Loucy (cell line): ENCODE data around the gene IL17A.
"Not testable (repeated sequence)": the region's sequence is repeated elsewhere in the genome, so short reads cannot be mapped to it uniquely, and the experiment has no call there.

ENCODE experiments used
- H2AFZ ChIP-seq: fragments of 200-600 bp; sonication (generic); 2 replicates; pipeline ENCODE4 v1.6.0; 2016; ENCODE audit warnings: antibody characterized with exemption, mild to moderate bottlenecking, low read length, moderate library complexity
- H3F3A ChIP-seq: fragments of 200-600 bp; 2 replicates; pipeline ENCODE4 v1.6.0; 2016; ENCODE audit warnings: antibody characterized with exemption, low read depth, mild to moderate bottlenecking
- H3K27me3 ChIP-seq: fragments of 200-600 bp; sonication (generic); 2 replicates; pipeline ENCODE4 v1.6.1; 2014; ENCODE audit warnings: low read length, mild to moderate bottlenecking; ENCODE audit not compliant: insufficient read depth, poor library complexity, severe bottlenecking
- H3K36me3 ChIP-seq: fragments of 200-600 bp; sonication (generic); 2 replicates; pipeline ENCODE4 v1.6.1; 2016; ENCODE audit warnings: low read length; ENCODE audit not compliant: insufficient read depth
- H3K4me1 ChIP-seq: fragments of 200-600 bp; sonication (generic); 2 replicates; pipeline ENCODE4 v1.5.1; 2014; ENCODE audit warnings: low read length, mild to moderate bottlenecking; ENCODE audit not compliant: insufficient read depth, poor library complexity, severe bottlenecking
- H3K4me2 ChIP-seq: fragments of 200-600 bp; sonication (generic); 2 replicates; pipeline ENCODE4 v1.6.0; 2014; ENCODE audit warnings: antibody characterized with exemption, low read length, low read depth, mild to moderate bottlenecking; ENCODE audit not compliant: poor library complexity, severe bottlenecking
- H3K4me3 ChIP-seq: fragments of 200-600 bp; sonication (generic); 2 replicates; pipeline ENCODE4 v1.5.1; 2014; ENCODE audit warnings: low read length, mild to moderate bottlenecking, mixed read lengths; ENCODE audit not compliant: poor library complexity, severe bottlenecking
- H3K79me2 ChIP-seq: fragments of 200-600 bp; sonication (generic); 2 replicates; pipeline ENCODE4 v1.6.1; 2014; ENCODE audit warnings: low read length; ENCODE audit not compliant: insufficient read depth
- H3K9ac ChIP-seq: fragments of 200-600 bp; sonication (generic); 2 replicates; pipeline ENCODE4 v1.6.0; 2014; ENCODE audit warnings: mild to moderate bottlenecking, low read depth, low read length, moderate library complexity; ENCODE audit not compliant: poor library complexity, severe bottlenecking
- H3K9me2 ChIP-seq: fragments of 200-600 bp; sonication (generic); replicated peaks from 2 replicates; pipeline ENCODE4 v1.6.1; 2016; ENCODE audit warnings: low read depth, low read length, mixed read lengths
- H3K9me3 ChIP-seq: fragments of 200-600 bp; sonication (generic); 2 replicates; pipeline ENCODE4 v1.6.1; 2014; ENCODE audit warnings: mild to moderate bottlenecking, antibody characterized with exemption, low read length, low read depth; ENCODE audit not compliant: insufficient read depth
- H4K20me1 ChIP-seq: fragments of 200-600 bp; sonication (generic); 2 replicates; pipeline ENCODE4 v1.6.0; 2014; ENCODE audit warnings: antibody characterized with exemption, low read length, mild to moderate bottlenecking; ENCODE audit not compliant: insufficient read depth, poor library complexity, severe bottlenecking
- CTCF ChIP-seq: fragments of 200-600 bp; sonication (generic); conservative IDR thresholded peaks from 2 replicates; pipeline ENCODE4 v1.5.1; 2014; ENCODE audit warnings: mild to moderate bottlenecking, antibody characterized with exemption, low read length
- EZH2phosphoT487 ChIP-seq: fragments of 200-600 bp; IDR thresholded peaks from 2 replicates; pipeline ENCODE4 v1.6.1; 2018; ENCODE audit warnings: antibody characterized with exemption, mild to moderate bottlenecking, moderate library complexity, borderline replicate concordance

The IL17A gene

GRCh38 chr6:52191824-52192223, 5.6 kb downstream of the IL17A start:
- no peak for TF ChIP-seq EZH2phosphoT487
- no peak for TF ChIP-seq CTCF

GRCh38 chr6:52195886-52196285, 9.7 kb downstream of the IL17A start:
- H3K4me1 ChIP-seq = no peaks in the 10 kb centered on the region
- no peaks in the 10 kb centered on the region for H3K36me3 ChIP-seq
- TF ChIP-seq EZH2phosphoT487 (no peak), CTCF (no peak)
- H4K20me1 ChIP-seq = no peaks in the 10 kb centered on the region
- H3K4me2 ChIP-seq = no peak overlapping the region
- H3K9ac ChIP-seq = no peak overlapping the region
- H3K27me3 ChIP-seq = no peaks in the 10 kb centered on the region
- H3K9me3 ChIP-seq = peaks cover 10% of the 10 kb centered on the region; the same call in 1 of the 2 replicates
- no peaks in the 10 kb centered on the region for H3K9me2 ChIP-seq
- H2AFZ ChIP-seq = no peak overlapping the region
- no peak overlapping the region for H3K4me3 ChIP-seq
- H3F3A ChIP-seq = no peaks in the 10 kb centered on the region
- no peaks in the 10 kb centered on the region for H3K79me2 ChIP-seq

More at GRCh38 chr6:52191824-52192223, 5.6 kb downstream of the IL17A start:
- no peaks in the 10 kb centered on the region for H4K20me1 ChIP-seq
- H3K27me3 ChIP-seq = no peaks in the 10 kb centered on the region
- H3K4me1 ChIP-seq = no peaks in the 10 kb centered on the region
- H3K4me2 ChIP-seq = no peak overlapping the region
- no peaks in the 10 kb centered on the region for H3K79me2 ChIP-seq
- no peaks in the 10 kb centered on the region for H3K36me3 ChIP-seq
- H2AFZ ChIP-seq = no peak overlapping the region
- H3K9me2 ChIP-seq = no peaks in the 10 kb centered on the region
- no peak overlapping the region for H3K9ac ChIP-seq
- no peaks in the 10 kb centered on the region for H3F3A ChIP-seq
- H3K4me3 ChIP-seq = no peak overlapping the region
- H3K9me3 ChIP-seq = no peaks in the 10 kb centered on the region

GRCh38 chr6:52200088-52200487, 13.9 kb downstream of the IL17A start:
- H3K4me1 ChIP-seq, H3F3A ChIP-seq, H3K36me3 ChIP-seq, H3K9ac ChIP-seq, H3K4me2 ChIP-seq, H3K9me2 ChIP-seq, H3K4me3 ChIP-seq, H2AFZ ChIP-seq, H3K27me3 ChIP-seq, H3K79me2 ChIP-seq, H4K20me1 ChIP-seq: not testable (repeated sequence)
- peaks cover 15% of the 10 kb centered on the region; the same call in 1 of the 2 replicates for H3K9me3 ChIP-seq

GRCh38 chr6:52201046-52201445, 14.9 kb downstream of the IL17A start:
- Histone ChIP-seq H4K20me1 (no peaks in the 10 kb centered on the region), H3K27me3 (peaks cover 7% of the 10 kb centered on the region), H3K9me2 (no peaks in the 10 kb centered on the region), H3K9me3 (peaks cover 15% of the 10 kb centered on the region; the same call in 1 of the 2 replicates), H3F3A (no peaks in the 10 kb centered on the region), H3K79me2 (no peaks in the 10 kb centered on the region), H3K4me3 (no peak overlapping the region), H2AFZ (no peak overlapping the region), H3K4me2 (no peak overlapping the region), H3K36me3 (no peaks in the 10 kb centered on the region), H3K4me1 (no peaks in the 10 kb centered on the region), H3K9ac (no peak overlapping the region)
- TF ChIP-seq CTCF (no peak), EZH2phosphoT487 (no peak)
